A549 (cell line): ENCODE data around the gene DIAPH2. TPM values are rescaled to one million over a fixed set of nuclear protein-coding genes. Genes with fewer than 3 reads are reported as not detected.

Source experiments
- ATAC-seq, 2 experiments: fragments of 200-7000 bp in 1 of 2; fragments of >200 bp in 1 of 2; cut with Nextera tagmentation in 1 of 2; cut with Tn5 transposase in 1 of 2; 3 replicates each; pipeline versions ENCODE4 v1.8.0 to v1.9.1; 2018 to 2020; ENCODE audit warnings: mild to moderate bottlenecking in 1 of 2, moderate library complexity in 1 of 2
- CTCF ChIA-PET: fragments of 300-600 bp; sonication (Branson Sonifier 250); formaldehyde crosslinking; extraction: SDS; loops from one replicate; lab custom pipeline; 2021; ENCODE audit warnings: antibody characterized with exemption, inconsistent platforms; lab: Yijun Ruan, JAX
- POLR2A ChIA-PET: fragments of 350-600 bp; formaldehyde crosslinking; extraction: SDS; loops from one replicate; lab custom pipeline; 2021; ENCODE audit warnings: antibody characterized with exemption, inconsistent platforms; lab: Yijun Ruan, JAX
- DNase-seq, 2 experiments: peaks; one replicate each; pipeline versions ENCODE4 v3.0.0 to v3.0.0-alpha.2; 2011 to 2016; ENCODE audit warnings: low read depth in 1 of 2, low spot score in 1 of 2
- FAIRE-seq: peaks from 2 replicates; lab custom pipeline; 2011; peaks lifted over from hg19 to GRCh38; lab: Jason Lieb, UNC
- H3K27ac ChIP-seq, 2 experiments: fragments of >200 bp; sonication (Bioruptor Twin); formaldehyde crosslinking; 3 replicates each; pipeline ENCODE4 v1.5.1; 2016 to 2017
- H3K4me1 ChIP-seq: fragments of >200 bp; sonication (Bioruptor Twin); formaldehyde crosslinking; 3 replicates; pipeline ENCODE4 v1.6.1; 2016
- H3K4me2 ChIP-seq: fragments of >200 bp; sonication (Bioruptor Twin); formaldehyde crosslinking; 3 replicates; pipeline ENCODE4 v1.6.1; 2016
- H3K4me3 ChIP-seq: fragments of >200 bp; sonication (Bioruptor Twin); formaldehyde crosslinking; 3 replicates; pipeline ENCODE4 v1.5.1; 2016
- H3K9me3 ChIP-seq: fragments of >200 bp; sonication (Bioruptor Twin); formaldehyde crosslinking; 3 replicates; pipeline ENCODE4 v1.6.1; 2016
- ATOH8 ChIP-seq: fragments of 250-450 bp; sonication (Bioruptor Pico); IDR thresholded peaks from 2 replicates; pipeline ENCODE4 v1.5.0; 2020; ENCODE audit warnings: low read depth, mild to moderate bottlenecking, moderate library complexity
- BHLHE40 ChIP-seq: IDR thresholded peaks from 2 replicates; pipeline ENCODE4 v1.6.1; 2012; ENCODE audit warnings: low read depth, low read length, inconsistent platforms
- CEBPB ChIP-seq, 2 experiments: fragments of >200 bp in 1 of 2; sonication (Bioruptor Twin) in 1 of 2; formaldehyde crosslinking in 1 of 2; IDR thresholded peaks; 2 replicates each; pipeline ENCODE4 v1.6.1; 2012 to 2016
- CHD2 ChIP-seq: fragments of 150-350 bp; IDR thresholded peaks from 2 replicates; pipeline ENCODE4 v1.6.1; 2014; ENCODE audit warnings: low read length; ENCODE audit not compliant: partially characterized antibody
- CHD4 ChIP-seq: fragments of 200-600 bp; sonication (generic); IDR thresholded peaks from 2 replicates; pipeline ENCODE4 v1.6.1; 2016; ENCODE audit warnings: antibody characterized with exemption, mild to moderate bottlenecking, borderline replicate concordance
- E2F6 ChIP-seq: IDR thresholded peaks from 2 replicates; pipeline ENCODE4 v1.6.1; 2012; ENCODE audit warnings: low read depth, borderline replicate concordance
- ESRRA ChIP-seq: fragments of 150-350 bp; IDR thresholded peaks from 2 replicates; pipeline ENCODE4 v1.6.1; 2014; ENCODE audit warnings: mild to moderate bottlenecking, low read length, borderline replicate concordance
- FOSL2 ChIP-seq, 2 experiments: fragments of 450-650 bp in 1 of 2; fragments of >200 bp in 1 of 2; sonication (Bioruptor Twin) in 1 of 2; formaldehyde crosslinking; IDR thresholded peaks; 2 replicates each; pipeline versions ENCODE4 v1.5.0 to v1.6.1; 2016 to 2020; ENCODE audit warnings: mild to moderate bottlenecking in 1 of 2, moderate library complexity in 1 of 2
- HEYL ChIP-seq: fragments of 250-450 bp; sonication (Bioruptor Pico); IDR thresholded peaks from 2 replicates; pipeline ENCODE4 v1.8.0; 2021; ENCODE audit warnings: mild to moderate bottlenecking, moderate library complexity
- HOXA7 ChIP-seq: fragments of 250-450 bp; sonication (Bioruptor Pico); IDR thresholded peaks from 2 replicates; pipeline ENCODE4 v1.5.0; 2020; ENCODE audit warnings: mild to moderate bottlenecking, moderate library complexity
- HOXB13 ChIP-seq: fragments of 250-450 bp; sonication (Bioruptor Pico); IDR thresholded peaks from 2 replicates; pipeline ENCODE4 v1.5.0; 2020; ENCODE audit warnings: low read depth, mild to moderate bottlenecking, moderate library complexity
- JUN ChIP-seq, 2 experiments: fragments of >200 bp; sonication (Bioruptor Twin); formaldehyde crosslinking; IDR thresholded peaks; 2 replicates in 1 of 2; 3 replicates in 1 of 2; pipeline ENCODE4 v1.6.1; 2016 to 2017
- KDM5A ChIP-seq: fragments of 200-600 bp; sonication (generic); IDR thresholded peaks from 2 replicates; pipeline ENCODE4 v1.6.1; 2016; ENCODE audit warnings: antibody characterized with exemption, mild to moderate bottlenecking
- MAFK ChIP-seq: fragments of 450-650 bp; IDR thresholded peaks from 2 replicates; pipeline ENCODE4 v1.6.1; 2014; ENCODE audit not compliant: partially characterized antibody
- MAX ChIP-seq: IDR thresholded peaks from 2 replicates; pipeline ENCODE4 v1.6.1; 2012
- MAZ ChIP-seq: fragments of 150-350 bp; IDR thresholded peaks from 2 replicates; pipeline ENCODE4 v1.6.1; 2014; ENCODE audit warnings: antibody characterized with exemption, low read depth, low read length, borderline replicate concordance
- NPAS2 ChIP-seq: fragments of 250-450 bp; sonication (Bioruptor Pico); IDR thresholded peaks from 2 replicates; pipeline ENCODE4 v1.8.0; 2022; ENCODE audit warnings: mild to moderate bottlenecking, moderate library complexity, borderline replicate concordance
- PHF8 ChIP-seq: fragments of 200-600 bp; sonication (generic); IDR thresholded peaks from 2 replicates; pipeline ENCODE4 v1.6.1; 2016; ENCODE audit warnings: low read depth, mild to moderate bottlenecking, antibody characterized with exemption, moderate library complexity, borderline replicate concordance
- POLR2A ChIP-seq: IDR thresholded peaks from 2 replicates; pipeline ENCODE4 v1.6.1; 2012; ENCODE audit warnings: mild to moderate bottlenecking, low read length
- RAD21 ChIP-seq, 2 experiments: fragments of >200 bp in 1 of 2; sonication (Bioruptor Twin) in 1 of 2; formaldehyde crosslinking in 1 of 2; IDR thresholded peaks in 1 of 2; conservative IDR thresholded peaks in 1 of 2; 2 replicates in 1 of 2; 3 replicates in 1 of 2; pipeline ENCODE4 v1.6.1; 2012 to 2018; ENCODE audit warnings: inconsistent platforms in 1 of 2
- REST ChIP-seq: fragments of 200-600 bp; sonication (generic); IDR thresholded peaks from 2 replicates; pipeline ENCODE4 v1.6.1; 2016; ENCODE audit warnings: antibody characterized with exemption, mild to moderate bottlenecking, moderate library complexity
- RNF2 ChIP-seq: fragments of 200-600 bp; sonication (generic); IDR thresholded peaks from 2 replicates; pipeline ENCODE4 v1.6.1; 2016; ENCODE audit warnings: low read depth, mild to moderate bottlenecking, antibody characterized with exemption, moderate library complexity, borderline replicate concordance
- SMC3 ChIP-seq: fragments of >200 bp; sonication (Bioruptor Twin); formaldehyde crosslinking; IDR thresholded peaks from 3 replicates; pipeline ENCODE4 v1.6.1; 2018; ENCODE audit warnings: inconsistent platforms
- TP53 ChIP-seq: fragments of 250-450 bp; sonication (Bioruptor Pico); IDR thresholded peaks from 2 replicates; pipeline ENCODE4 v1.5.0; 2021; ENCODE audit warnings: mild to moderate bottlenecking, moderate library complexity
- USF2 ChIP-seq: fragments of 450-650 bp; IDR thresholded peaks from 2 replicates; pipeline ENCODE4 v1.6.1; 2014; ENCODE audit warnings: antibody characterized with exemption
- ZC3H11A ChIP-seq: fragments of 450-650 bp; IDR thresholded peaks from 2 replicates; pipeline ENCODE4 v1.6.1; 2014; ENCODE audit warnings: antibody characterized with exemption, mild to moderate bottlenecking
- ZFP36 ChIP-seq: fragments of 450-650 bp; IDR thresholded peaks from 2 replicates; pipeline ENCODE4 v1.6.1; 2014; ENCODE audit warnings: borderline replicate concordance; ENCODE audit not compliant: partially characterized antibody
- ZNF302 ChIP-seq: fragments of 250-450 bp; sonication (Bioruptor Pico); IDR thresholded peaks from 2 replicates; pipeline ENCODE4 v1.9.0; 2021; ENCODE audit warnings: inconsistent platforms, mild to moderate bottlenecking, moderate library complexity
- WGBS: methylation state at CpG from one replicate; pipeline ENCODE4 v1.1.6; 2017; ENCODE audit errors: missing lambda C conversion rate; 5-methylcytosine and 5-hydroxymethylcytosine counted together
- polyA plus RNA-seq, 4 experiments: library from polyadenylated mRNA; depleted of rRNA in 3 of 4; stranded (reverse); fragments of >200 nt; fragmentation: RNase III in 1 of 4; extraction: RNeasy Plus Mini Kit Qiagen cat#74134 plus additional on column Dnase treatment in 1 of 4; gene quantifications; 2 replicates in 3 of 4; 3 replicates in 1 of 4; pipeline ENCODE4 v1.2.3, GENCODE V29; 2011 to 2017

The DIAPH2 gene
- polyA plus RNA-seq, 2 of the 4 experiments (the other 2 are of a cell fraction): 3.7 to 10.0 TPM

- Histone ChIP-seq H3K27ac (peak overlapping the region; percentile 84 to 88), H3K4me1 (peaks cover 44% of the 10 kb centered on the region), H3K9me3 (no peaks in the 10 kb centered on the region), H3K4me2 (peak overlapping the region; percentile 84), H3K4me3 (peak overlapping the region; percentile 14; the same call in 1 of the 3 replicates)
- TF ChIP-seq CEBPB (IDR thresholded peaks at IDR 0.05): peak; percentile 53 to 79; a peak in 3 of 4 replicates
- no peak for TF ChIP-seq KDM5A
- TF ChIP-seq CHD2: no peak
- 0 out of 5 replicates have a peak, but pooled peaks of 1 of the 2 experiments have one; percentile 21 for TF ChIP-seq JUN (IDR thresholded peaks at IDR 0.05)
- no peak for TF ChIP-seq FOSL2 (IDR thresholded peaks at IDR 0.05)
- TF ChIP-seq FOSL2 (CRISPR knock-in tag; IDR thresholded peaks at IDR 0.05): no peak
- DNase-seq: peak in 1 of 2 experiments; percentile 67
- WGBS: 5% methylated on average over 4 of the region's 7 CpGs
- CTCF ChIA-PET: no interaction called here
- ATAC-seq: peak; percentile 85 to 87
- POLR2A ChIA-PET: interaction anchor here (0.6 kb wide), 1 partner anchor 40 kb away, joined by 7 read pairs; no protein-coding TSS in a partner anchor
- FAIRE-seq: peak; percentile 97
These were observed 475.5 kb downstream of the DIAPH2 start for GRCh38 chrX:97159916-97160800.

- DNase-seq (no peak), ATAC-seq (no peak), FAIRE-seq (peak; percentile 97)
- H3K4me2 ChIP-seq: no peak overlapping the region
- no peaks in the 10 kb centered on the region for H3K9me3 ChIP-seq
- CTCF ChIA-PET: interaction anchor here (0.6 kb wide), 1 partner anchor 69 kb away, joined by 3 read pairs; no protein-coding TSS in a partner anchor
- POLR2A ChIA-PET: no interaction called here
- H3K27ac ChIP-seq: no peak overlapping the region
- H3K4me3 ChIP-seq: no peak overlapping the region
- WGBS: 78% methylated on average over 1 of the region's 1 CpG
- peaks cover 3% of the 10 kb centered on the region; the same call in 1 of the 3 replicates for H3K4me1 ChIP-seq
- TF ChIP-seq HEYL: no peak
- TF ChIP-seq ZC3H11A: no peak
- no peak for TF ChIP-seq POLR2A
- TF ChIP-seq ESRRA: no peak
- TF ChIP-seq MAZ: no peak
- no peak for TF ChIP-seq RNF2
- TF ChIP-seq E2F6: no peak
- no peak for TF ChIP-seq TP53
- no peak for TF ChIP-seq PHF8
- no peak for TF ChIP-seq USF2
- no peak for TF ChIP-seq RAD21 (conservative IDR thresholded peaks at IDR 0.05 in 1 of 2, IDR thresholded peaks at IDR 0.05 in 1 of 2)
- no peak for TF ChIP-seq HOXB13 (CRISPR knock-in tag)
These were observed 482.7 kb downstream of the DIAPH2 start for GRCh38 chrX:97167333-97167732.

- DNase-seq: no peak
- Histone ChIP-seq H3K4me1 (no peaks in the 10 kb centered on the region), H3K4me3 (no peak overlapping the region), H3K4me2 (no peak overlapping the region), H3K9me3 (no peaks in the 10 kb centered on the region), H3K27ac (no peak overlapping the region)
- ATAC-seq: no peak
- no peak for FAIRE-seq
- POLR2A ChIA-PET: no interaction called here
- CTCF ChIA-PET: interaction anchor here (0.7 kb wide), 1 partner anchor 21 kb away, joined by 3 read pairs; no protein-coding TSS in a partner anchor
- WGBS: 100% methylated on average over 2 of the region's 2 CpGs
- TF ChIP-seq CHD4 (no peak), MAX (no peak), SMC3 (no peak), MAFK (no peak), HOXA7 (CRISPR knock-in tag) (no peak), REST (no peak), NPAS2 (no peak), ZFP36 (no peak), ATOH8 (CRISPR knock-in tag) (no peak), ZNF302 (CRISPR knock-in tag) (no peak), BHLHE40 (no peak)
These were observed 484.0 kb downstream of the DIAPH2 start for GRCh38 chrX:97168646-97169045.
